ENCODE measurements around the gene PDZRN3.
"Not testable (repeated sequence)": the region's sequence is repeated elsewhere in the genome, so short reads cannot be mapped to it uniquely, and the experiment has no call there.

Gene PDZRN3

DNA sequence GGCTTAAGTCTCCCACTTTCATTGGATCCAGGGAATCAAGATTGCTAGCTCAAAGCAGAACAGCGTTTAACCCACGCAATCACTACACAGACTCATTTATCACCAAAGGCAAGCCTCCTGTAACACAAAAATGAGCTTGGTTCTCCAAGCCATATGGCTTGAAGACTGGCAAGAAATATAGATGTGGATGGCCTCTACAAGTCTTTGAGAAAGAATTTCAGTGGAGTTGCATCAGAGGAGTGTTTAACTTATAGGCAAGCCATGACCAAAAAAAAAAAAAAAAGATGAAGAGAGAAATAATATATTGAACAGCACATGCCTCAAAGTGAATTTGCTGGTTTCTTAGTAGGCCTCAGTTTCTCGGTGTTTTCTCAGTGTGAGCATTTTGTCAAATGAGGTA, 27.3 kb downstream of the PDZRN3 start:
- in situ Hi-C loops (cut with HindIII; ENCODE audit: low sequenced_read_pairs) = no loop called here

DNA sequence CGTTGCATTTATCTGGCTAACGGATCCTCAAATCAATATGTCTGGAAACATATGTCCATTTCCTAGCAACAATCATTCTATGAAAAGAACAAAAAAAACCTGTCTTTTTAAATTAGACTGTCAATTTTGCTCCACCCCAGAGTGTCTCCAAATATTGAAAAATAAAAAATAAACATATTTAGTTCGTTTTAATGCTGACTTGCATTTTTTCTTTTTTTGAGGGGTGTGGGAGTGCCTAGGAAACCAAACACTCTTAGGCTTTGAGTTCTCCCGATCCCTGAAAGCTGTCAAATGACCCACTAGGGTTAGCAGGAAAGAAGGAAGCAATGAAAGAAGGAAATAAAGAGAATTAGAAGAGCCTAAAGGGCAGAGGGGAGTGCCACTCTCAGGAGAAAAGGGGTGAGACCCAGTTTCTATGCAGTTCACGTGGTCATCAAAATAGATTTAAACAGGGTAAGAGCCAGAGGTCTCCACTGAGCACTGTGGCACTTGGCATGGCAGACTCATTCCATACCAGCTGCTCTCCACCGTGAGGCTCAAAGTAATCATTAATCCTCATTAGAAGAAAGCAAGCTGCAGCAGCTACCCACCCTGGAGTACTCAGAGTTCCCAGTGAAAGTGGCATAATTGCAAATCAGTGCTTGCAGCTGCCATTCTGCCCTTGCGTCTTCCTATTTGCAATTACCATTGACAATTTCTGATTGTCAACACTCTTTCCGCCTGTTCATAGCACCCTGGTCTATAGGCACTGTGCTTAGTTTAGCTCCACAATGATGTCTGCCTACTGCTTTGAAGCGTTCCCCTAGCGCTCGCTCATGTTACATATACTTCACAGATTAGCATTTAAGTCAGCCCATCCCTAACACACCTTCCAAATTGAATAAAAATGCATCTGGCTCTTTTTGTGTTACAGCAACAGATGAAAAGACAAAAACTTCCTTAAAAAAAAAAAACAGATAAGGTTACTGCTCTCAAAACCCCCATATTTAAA, 32.3 kb downstream of the PDZRN3 start:
- in situ Hi-C loops (cut with HindIII; ENCODE audit: low sequenced_read_pairs) = no loop called here

DNA sequence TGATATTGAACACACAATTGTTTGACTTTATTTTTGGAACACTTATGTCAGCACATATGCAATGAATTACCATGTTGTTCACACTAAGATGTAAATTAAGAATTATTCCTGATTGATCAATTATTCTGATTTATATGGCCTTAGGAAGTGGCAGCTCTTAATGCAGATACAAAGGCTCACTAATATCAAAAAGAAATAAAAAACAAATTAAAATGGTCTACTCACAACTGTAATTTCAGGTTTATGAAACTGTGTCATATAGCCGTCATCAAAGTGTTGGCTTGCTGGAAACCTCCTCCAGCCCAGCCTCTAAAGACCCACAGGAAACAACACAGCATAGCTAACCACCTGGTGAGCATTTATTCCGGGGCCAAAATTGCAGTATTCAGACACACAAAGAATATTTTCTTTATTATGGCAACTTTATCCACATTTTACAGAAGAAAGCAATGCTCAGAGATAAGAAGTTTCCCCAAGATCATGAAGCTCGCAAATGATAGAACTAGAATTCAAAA, 33.4 kb downstream of the PDZRN3 start:
- in situ Hi-C loops (cut with HindIII; ENCODE audit: low sequenced_read_pairs) = no loop called here

DNA sequence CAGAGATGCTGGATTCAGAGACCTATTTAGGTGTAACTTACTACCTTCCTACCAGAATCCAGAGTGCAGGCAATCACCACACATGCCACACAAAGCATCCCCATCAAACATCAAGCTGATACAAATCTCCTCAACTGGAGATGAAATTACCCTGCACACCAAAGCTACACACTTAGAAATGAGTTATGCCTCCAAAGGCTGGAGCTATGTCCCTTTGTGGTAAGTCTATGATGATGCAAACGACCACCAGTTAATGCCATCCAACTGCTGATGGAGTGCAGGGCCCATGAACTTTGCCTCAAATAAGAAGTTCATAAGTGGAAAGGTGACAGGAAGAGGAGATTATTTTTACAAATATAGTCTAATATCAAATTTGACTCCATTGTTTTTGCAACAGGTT, 38.1 kb downstream of the PDZRN3 start:
- in situ Hi-C loops (cut with HindIII; ENCODE audit: low sequenced_read_pairs) = no loop called here

DNA sequence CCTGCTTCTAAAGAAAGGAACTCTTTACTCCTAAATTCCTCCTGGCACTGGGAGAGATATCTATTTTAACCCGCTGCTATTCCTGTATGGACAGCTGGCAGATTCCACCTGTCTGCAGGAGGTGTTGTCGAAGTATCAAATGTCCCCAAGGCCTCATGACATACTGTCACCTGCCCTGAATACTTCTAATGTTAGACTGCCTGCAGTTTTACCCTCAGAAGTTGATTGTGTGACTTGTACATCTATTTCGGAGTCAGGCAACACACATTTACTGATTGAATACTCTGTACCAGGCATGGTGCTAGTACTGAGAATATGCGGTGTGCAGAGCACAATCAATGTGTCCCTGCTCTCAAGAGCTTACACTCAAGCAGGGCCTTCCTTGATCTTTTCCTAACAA, 38.6 kb downstream of the PDZRN3 start:
- in situ Hi-C loops (cut with HindIII; ENCODE audit: low sequenced_read_pairs) = no loop called here

DNA sequence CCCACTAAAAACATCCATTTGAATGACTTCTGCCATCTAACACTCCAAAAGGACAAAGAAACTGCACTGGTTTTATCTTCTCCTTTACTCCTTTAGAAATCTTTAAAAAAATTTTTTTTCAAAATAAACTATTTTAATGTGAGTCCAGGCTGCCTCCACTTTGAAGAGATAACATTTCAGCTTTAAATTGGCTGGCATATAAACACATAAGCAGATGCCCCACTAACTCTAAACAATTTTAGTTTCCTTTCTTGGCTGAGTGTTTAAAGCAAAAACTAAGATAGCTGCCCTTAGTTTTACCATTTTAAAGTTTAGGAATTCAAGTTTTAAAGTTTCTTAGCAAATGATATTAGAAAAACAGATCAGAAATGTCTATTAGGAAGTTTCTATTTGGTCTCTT, 39.9 kb downstream of the PDZRN3 start:
- in situ Hi-C loops (cut with HindIII; ENCODE audit: low sequenced_read_pairs) = no loop called here

DNA sequence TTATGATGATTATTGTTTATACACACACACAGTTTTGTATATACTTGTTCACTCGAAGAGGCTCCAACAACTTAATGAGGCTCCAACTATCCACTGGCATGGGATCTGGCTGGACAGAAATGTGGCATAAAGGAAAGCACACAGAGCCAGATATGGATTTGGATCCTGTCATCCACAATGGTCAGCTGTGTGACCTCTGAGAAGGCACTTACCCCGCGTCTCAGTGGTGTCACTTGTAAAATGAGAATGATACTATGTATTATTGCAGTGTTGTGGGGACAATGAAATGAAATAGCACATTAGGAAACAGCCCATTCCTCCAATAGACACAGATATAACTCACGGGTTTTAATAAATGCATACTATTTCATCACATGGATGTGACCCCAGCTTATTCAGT, 42.2 kb downstream of the PDZRN3 start:
- in situ Hi-C loops (cut with HindIII; ENCODE audit: low sequenced_read_pairs) = no loop called here

DNA sequence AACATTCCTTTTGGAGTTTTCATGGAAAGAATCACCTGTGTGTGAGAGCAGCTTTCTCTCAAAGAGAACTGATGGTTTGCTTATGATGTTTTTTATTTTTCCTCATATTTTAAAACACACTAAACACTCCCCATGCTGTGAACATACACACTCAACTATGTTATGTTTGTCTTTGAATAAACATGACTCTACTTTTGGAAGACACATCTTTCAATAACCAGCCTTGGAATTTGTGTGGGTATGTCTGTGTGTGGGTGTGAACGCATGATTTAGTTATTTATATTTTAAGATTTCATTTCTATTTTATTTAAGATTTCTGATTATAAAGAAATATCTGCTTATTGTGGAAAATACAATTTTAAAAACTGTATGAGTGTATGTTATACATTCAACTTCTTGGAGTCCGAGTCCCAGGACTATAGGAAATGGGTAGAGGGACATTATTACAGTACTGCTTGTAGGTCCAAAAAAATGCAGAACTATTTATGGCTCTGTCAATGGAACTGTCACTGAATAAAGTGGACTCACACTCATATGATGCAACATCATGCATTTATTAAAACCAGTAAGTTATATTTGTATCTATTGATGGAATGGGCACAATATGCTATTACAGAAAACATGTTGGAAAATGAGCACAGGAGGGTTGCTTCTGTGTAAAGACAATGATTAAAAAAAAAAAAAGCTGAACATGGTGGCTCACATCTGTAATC, 43.5 kb downstream of the PDZRN3 start:
- in situ Hi-C loops (cut with HindIII; ENCODE audit: low sequenced_read_pairs) = no loop called here

DNA sequence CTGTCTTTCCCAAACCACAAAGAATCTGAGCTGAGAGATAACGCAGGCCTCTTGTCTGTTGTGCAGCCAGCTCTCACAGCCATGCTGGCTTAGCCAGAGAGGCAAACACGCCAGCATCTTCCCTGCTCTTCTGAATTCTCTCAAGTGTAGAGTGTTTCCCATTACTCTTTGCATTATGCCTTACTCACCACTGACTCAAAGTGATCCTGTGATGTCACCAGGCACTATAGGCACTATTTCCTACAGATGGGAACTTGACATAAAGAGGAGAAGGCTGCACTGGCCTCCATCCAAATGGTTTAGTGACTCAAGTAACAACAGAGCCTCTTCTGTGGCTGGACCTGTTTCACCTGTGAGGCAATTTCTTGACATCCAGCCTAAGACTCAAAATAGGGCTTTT, 44.4 kb downstream of the PDZRN3 start:
- in situ Hi-C loops (cut with HindIII; ENCODE audit: low sequenced_read_pairs) = no loop called here

DNA sequence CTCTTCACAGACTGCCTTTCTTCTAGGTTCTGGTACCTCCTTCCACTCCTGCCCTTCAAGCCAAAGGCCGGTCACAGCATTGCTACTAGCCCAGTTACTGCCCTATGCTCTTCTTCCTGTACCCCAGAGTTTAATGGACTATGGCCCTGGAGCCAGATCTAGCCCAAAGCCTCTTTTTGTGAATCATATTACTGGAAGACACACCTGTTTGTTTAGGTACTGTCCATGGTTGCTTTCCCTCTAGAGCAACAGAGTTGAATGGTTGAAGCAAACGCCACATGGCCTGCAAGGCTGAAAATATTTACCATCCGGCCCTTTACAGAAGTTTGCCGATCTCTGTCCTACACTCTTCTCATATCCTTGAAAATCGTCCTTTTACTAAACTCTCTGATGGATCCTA, 47.0 kb downstream of the PDZRN3 start:
- in situ Hi-C loops (cut with HindIII; ENCODE audit: low sequenced_read_pairs) = no loop called here

DNA sequence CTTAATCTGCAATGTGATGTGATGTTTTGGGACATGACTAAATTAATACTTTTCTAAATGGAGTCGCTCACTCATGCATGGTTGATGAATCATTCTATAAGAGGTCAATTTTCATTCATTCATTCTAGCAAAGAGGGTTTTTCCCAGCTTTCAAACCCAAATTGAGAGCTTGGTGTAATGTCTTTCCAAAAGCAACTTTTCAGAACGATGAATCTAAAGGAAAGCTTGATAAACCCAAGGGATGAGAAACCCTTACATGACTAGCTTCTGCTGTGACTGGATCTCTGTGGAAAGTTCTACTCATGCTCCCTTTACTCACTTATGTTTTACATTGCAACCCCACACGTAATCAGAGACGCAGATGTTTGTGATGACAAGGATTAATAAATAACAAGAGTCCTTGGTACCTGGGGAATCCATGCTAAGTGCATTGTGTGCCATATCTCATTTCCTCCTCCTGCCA, 47.7 kb downstream of the PDZRN3 start:
- in situ Hi-C loops (cut with HindIII; ENCODE audit: low sequenced_read_pairs) = no loop called here

DNA sequence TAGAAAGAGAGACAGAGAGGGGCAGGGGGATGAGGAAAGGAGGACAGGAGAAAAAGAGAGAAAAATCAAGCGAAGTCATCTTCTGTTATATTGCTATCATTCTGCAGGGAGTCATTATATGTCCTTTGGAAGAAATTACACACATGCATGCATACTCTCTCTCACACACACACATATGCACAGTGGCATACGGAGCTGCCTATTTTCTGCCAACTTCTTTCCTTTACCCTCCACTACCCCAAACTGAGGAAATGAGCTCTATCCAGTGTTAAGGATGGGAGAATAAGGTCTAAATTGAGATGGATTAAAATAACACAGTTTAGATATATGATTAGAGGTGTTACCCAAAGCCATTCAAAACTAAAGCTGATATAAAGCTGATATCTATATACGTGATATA, 48.8 kb downstream of the PDZRN3 start:
- in situ Hi-C loops (cut with HindIII; ENCODE audit: low sequenced_read_pairs) = no loop called here

DNA sequence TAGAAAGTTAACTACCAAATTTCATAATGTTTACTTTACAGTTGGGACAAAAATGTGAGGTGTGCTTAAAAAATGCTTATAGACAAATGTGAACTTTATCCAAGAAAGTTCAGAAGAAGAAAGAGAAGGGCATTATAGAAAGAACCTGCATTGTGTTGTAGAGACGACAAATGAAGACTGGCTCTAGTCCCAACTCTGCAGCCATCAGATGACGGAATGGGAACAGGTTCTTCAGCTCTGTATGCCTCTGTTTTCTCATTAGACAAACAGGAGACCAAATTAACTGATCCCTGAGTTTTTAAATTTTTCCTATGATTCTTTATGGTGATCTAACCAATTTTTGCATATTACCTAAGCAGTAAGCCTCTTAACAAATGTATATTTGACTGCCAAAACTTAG, 49.2 kb downstream of the PDZRN3 start:
- in situ Hi-C loops (cut with HindIII; ENCODE audit: low sequenced_read_pairs) = no loop called here

DNA sequence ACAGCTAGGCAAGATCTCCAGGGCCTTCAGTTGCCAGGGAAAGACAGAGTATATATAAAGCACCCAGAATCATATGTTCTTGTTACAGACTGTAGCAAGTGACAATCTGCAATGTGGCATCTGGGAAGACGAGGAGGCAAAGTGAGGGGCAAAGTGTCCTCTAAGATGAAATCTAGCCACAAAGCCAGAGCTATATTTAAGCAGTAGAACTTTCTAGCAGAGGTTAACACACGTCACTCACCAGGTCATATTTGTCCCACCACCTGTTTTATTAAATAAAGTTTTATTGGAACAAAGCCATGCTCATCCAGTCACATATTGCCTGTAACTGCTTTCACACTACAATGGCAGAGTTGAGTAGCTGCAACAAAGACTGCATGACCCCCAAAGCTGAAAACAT, 51.5 kb downstream of the PDZRN3 start:
- in situ Hi-C loops (cut with HindIII; ENCODE audit: low sequenced_read_pairs) = no loop called here

DNA sequence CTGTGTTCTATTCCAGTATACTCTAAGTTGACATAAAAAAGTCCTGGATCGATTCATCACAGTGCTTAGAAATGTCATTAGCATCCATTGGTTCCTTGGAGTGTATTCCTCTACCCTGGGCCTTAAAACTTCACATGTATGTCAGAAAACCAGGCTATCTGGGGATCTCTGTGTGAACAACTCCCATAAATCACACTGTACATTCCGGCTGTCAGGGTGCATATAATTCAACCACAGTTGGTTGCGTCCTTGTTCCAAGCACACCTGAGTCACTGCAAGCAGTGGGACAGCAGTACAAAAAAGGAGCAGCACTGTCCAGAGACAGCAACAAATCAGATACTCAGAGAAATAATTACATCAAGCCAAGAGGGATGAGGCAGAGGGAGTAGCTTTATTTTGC, 52.4 kb downstream of the PDZRN3 start:
- in situ Hi-C loops (cut with HindIII; ENCODE audit: low sequenced_read_pairs) = no loop called here

DNA sequence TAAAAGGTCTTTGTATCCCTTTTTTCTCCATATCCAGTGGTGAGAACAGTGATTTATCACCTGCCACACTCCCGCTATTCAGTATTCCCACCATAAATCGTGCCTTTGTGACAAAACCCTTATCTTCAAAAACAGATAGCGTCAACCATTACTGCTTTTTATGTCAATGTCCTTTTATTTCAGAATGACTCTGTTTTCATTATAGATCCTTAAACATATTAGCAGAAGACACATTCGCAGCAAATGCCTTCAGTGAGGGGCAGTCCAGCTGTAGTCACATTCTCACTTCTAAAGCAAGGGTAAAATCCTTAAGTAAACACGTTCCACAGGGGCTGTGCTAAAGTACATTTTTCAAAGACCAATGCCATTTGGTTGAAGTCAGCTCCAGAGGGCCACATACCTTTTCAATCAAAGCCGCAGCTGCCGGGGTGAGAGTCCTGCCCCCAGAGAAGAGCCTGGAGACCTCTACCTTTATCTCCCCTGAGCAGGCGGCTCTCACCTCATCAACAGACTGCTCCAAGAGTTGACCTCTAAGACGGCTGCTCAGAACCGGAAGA, 53.4 kb downstream of the PDZRN3 start:
- in situ Hi-C loops (cut with HindIII; ENCODE audit: low sequenced_read_pairs) = no loop called here

DNA sequence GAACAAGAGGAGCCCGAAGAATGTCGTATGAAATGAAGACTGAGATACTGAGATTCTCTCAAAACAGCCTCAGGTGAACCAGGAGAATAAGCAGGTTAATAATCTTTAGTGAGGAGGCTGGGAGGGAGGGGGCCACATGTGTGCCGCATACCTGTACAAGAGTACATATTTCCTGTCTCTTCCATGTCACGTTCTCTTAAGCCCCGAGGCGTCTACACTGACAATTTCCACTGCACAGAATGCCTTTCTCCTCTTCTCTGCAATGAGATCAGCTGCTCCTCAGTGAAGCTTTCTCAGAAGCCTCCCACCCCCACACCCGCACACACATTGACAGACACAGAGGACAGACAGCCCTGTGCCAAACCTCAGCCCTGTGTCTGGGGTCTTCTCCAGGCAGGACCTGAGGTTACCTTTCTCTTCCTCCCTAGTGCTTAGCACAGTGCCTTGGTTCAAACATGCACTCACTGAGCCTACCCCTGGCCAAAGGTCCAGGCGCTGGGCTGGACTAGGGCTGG, 55.4 kb downstream of the PDZRN3 start:
- in situ Hi-C loops (cut with HindIII; ENCODE audit: low sequenced_read_pairs) = no loop called here

DNA sequence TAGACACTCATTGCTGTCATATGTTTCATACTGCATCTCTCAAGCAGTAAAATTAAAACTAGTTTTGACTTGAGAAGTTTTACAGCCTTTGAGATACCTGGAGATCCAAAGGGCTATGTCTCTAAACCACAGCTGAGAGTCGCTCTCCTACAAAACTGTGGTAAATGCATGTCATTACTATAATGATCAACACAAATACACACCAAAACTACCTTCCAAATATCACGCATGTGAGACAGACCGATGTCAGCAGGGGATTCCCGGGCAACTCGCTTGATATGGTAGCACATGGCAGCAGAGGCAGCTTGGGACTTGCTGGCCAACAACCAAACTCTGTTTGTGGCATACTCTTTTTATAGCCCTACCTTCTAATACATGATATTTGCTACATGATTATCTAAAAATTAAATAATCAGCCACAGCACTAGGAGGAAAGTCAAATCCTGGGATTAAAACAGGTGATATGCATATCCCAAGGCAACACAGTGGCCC, 56.3 kb downstream of the PDZRN3 start:
- in situ Hi-C loops (cut with HindIII; ENCODE audit: low sequenced_read_pairs) = no loop called here

DNA sequence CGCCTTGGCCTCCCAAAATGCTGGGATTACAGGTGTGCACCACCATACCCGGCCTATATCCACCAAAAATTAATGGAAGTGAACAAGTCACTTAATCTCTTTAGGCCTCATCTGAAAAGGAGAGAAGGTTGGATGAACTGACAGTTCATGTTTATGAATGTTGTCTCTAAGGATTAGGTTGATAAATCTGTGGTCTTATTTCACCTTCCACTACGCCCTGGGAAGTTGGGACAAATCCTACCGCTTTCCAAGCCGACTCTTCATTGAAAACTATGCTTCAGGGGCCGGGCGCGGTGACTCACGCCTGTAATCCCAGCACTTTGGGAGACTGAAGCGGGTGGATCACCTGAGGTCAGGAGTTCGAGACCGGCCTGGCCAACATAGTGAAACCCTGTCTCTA, 59.4 kb downstream of the PDZRN3 start:
- in situ Hi-C loops (cut with HindIII; ENCODE audit: low sequenced_read_pairs) = not testable (repeated sequence)

DNA sequence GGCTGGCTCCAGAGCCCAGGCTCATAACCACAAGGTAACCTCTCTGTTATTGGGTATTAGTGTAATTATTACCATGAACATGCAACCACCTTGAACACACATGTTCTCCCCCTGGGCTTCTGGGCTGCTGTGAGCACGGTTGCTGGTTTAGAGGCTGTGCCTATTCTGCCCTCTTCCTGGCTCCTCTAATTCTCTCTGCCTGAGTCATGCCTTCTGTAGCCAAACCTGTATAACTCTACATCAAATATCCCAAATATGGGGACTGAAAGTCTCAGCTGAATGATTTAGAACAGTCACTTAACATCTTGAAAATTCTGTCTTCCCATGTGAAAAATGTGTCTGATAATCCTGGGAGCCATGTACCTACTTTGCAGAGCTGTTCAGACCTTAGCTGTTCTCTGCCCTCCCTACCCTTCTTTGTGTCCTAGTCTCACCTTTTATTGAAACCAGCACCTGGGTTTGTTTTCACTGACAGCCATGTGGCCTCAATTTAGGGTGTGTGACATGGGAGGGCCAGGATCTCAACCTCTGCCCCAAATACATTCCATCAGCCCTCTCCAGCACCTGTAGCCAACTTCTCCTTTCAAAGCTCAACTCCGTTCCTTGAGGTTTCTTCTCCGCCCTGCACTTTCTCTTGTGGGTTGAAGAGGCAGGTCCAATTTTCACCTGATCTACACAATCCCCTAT, 60.7 kb downstream of the PDZRN3 start:
- in situ Hi-C loops (cut with HindIII; ENCODE audit: low sequenced_read_pairs) = no loop called here

DNA sequence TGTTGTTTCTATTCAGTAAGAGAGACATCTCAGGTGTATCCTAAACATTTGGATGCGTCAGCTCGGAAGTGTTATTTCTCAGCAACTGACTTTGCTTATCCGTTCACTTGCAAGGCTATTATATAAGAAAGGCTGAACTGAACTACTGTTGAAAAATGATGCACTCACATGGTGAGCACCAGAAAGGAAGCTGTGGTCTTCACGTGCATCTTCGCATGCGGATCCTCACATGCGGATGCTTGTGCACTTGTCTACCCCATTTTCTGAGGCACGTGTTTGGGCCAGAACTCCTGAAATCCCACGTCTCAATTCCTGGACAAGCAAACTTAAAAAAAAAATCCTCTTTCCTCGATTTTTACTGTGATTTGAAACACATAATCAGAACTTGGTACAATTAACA, 63.2 kb downstream of the PDZRN3 start:
- in situ Hi-C loops (cut with HindIII; ENCODE audit: low sequenced_read_pairs) = no loop called here
